Spleen (tissue), 7 donors: Measurements from ENCODE around the gene SWSAP1.

ENCODE experiments used
- POLR2A ChIP-seq, 3 donors: fragments of 450-650 bp; IDR thresholded peaks; one replicate each; pipeline ENCODE4 v1.5.1; 2017; ENCODE audit warnings: antibody characterized with exemption in 3 of 3, mild to moderate bottlenecking in 1 of 3
- TF ChIP-seq, protein P1 (sequence below), 11 experiments: fragments of 200-600 bp in 7 of 11; fragments of 450-650 bp in 4 of 11; sonication (generic) in 4 of 11; IDR thresholded peaks in 8 of 11; conservative IDR thresholded peaks in 3 of 11; 1 replicate in 7 of 11; 2 replicates in 4 of 11; pipeline versions ENCODE4 v1.4.0 to v1.8.0; 2016 to 2021; ENCODE audit warnings: antibody characterized with exemption in 11 of 11, inconsistent platforms in 4 of 11, mild to moderate bottlenecking in 1 of 11
- donor health status: DM: no; HTN: no; CAD: no; lungs with moderate emphysema.
- donor health status: DM: no; HTN: no; CAD: no.
- donor health status: DM: no; HTN: no; CAD: no.

DNA sequence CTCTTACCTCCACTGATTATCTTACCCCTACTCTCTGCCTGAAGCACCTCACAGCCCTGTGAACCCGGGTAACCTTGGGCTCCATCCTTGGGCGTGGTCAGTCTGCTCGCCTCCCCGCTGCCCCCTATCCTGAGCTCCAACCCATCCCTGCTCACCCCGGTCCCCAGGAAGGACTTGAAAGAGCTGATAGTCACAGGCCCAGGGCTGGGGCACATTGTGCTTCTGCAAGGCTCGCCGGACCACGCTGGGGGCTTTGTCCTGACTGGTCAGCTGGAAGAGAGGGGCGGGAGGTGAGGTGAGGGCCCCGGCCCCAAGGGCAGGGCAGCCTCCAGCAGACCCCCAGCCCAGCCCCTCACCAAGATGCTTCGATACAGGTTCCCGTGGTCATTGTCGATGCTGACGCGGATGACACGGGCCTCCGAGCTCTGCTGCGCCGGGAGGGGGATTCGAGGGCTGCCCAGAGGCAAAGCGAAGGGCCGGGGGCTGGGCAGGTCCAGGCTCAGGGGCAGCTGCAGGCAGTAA, 22.7 kb downstream of the SWSAP1 start:
- TF ChIP-seq, protein P1, sequence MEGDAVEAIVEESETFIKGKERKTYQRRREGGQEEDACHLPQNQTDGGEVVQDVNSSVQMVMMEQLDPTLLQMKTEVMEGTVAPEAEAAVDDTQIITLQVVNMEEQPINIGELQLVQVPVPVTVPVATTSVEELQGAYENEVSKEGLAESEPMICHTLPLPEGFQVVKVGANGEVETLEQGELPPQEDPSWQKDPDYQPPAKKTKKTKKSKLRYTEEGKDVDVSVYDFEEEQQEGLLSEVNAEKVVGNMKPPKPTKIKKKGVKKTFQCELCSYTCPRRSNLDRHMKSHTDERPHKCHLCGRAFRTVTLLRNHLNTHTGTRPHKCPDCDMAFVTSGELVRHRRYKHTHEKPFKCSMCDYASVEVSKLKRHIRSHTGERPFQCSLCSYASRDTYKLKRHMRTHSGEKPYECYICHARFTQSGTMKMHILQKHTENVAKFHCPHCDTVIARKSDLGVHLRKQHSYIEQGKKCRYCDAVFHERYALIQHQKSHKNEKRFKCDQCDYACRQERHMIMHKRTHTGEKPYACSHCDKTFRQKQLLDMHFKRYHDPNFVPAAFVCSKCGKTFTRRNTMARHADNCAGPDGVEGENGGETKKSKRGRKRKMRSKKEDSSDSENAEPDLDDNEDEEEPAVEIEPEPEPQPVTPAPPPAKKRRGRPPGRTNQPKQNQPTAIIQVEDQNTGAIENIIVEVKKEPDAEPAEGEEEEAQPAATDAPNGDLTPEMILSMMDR (IDR thresholded peaks at IDR 0.05 in 8 of 11, conservative IDR thresholded peaks at IDR 0.05 in 3 of 11): no peak
- TF ChIP-seq POLR2A (IDR thresholded peaks at IDR 0.05): no peak
